PC-3 (cell line): ENCODE measurements around the gene PHEX. TPM values are rescaled to one million over a fixed set of nuclear protein-coding genes. Genes with fewer than 3 reads are reported as not detected.
A peak's percentile ranks its signal among the peaks of the same experiment; 100 is the strongest.

Experiments
- ATAC-seq: fragments of 200-7000 bp; cut with Tn5 transposase; 2 replicates; pipeline ENCODE4 v1.9.1; 2020; ENCODE audit warnings: mild to moderate bottlenecking, moderate library complexity
- BruUV-seq: library from RNA; stranded (reverse); fragments of 400-500 nt; replicated peaks from 2 replicates; lab custom pipeline; 2021; lab: Mats Ljungman, UMichigan
- CTCF ChIA-PET: fragments of 300-600 bp; sonication (Branson Sonifier 250); formaldehyde crosslinking; loops from one replicate; lab custom pipeline; 2022; ENCODE audit warnings: antibody characterized with exemption; lab: Charles Lee
- POLR2A ChIA-PET: fragments of 300-600 bp; sonication (Branson Sonifier 250); formaldehyde crosslinking; loops from one replicate; lab custom pipeline; 2022; ENCODE audit warnings: antibody characterized with exemption; ENCODE audit not compliant: unreplicated experiment; lab: Charles Lee
- DNase-seq: peaks from one replicate; pipeline ENCODE4 v3.0.0-alpha.2; 2015
- H2AFZ ChIP-seq: fragments of 300-600 bp; sonication (generic); 2 replicates; pipeline ENCODE4 v1.6.0; 2016; ENCODE audit warnings: antibody characterized with exemption, low read length
- H3F3A ChIP-seq: fragments of 300-600 bp; sonication (generic); one replicate; pipeline ENCODE4 v1.6.0; 2017; ENCODE audit warnings: antibody characterized with exemption, low read length, control low read depth, mild to moderate bottlenecking; ENCODE audit not compliant: unreplicated experiment
- H3K27ac ChIP-seq: fragments of 300-600 bp; sonication (generic); 2 replicates; pipeline ENCODE4 v1.5.1; 2016; ENCODE audit warnings: mild to moderate bottlenecking, low read length
- H3K27me3 ChIP-seq: fragments of 300-600 bp; sonication (generic); 2 replicates; pipeline ENCODE4 v1.6.1; 2016; ENCODE audit warnings: low read length, mixed read lengths
- H3K36me3 ChIP-seq: fragments of 300-600 bp; sonication (generic); 2 replicates; pipeline ENCODE4 v1.6.1; 2016; ENCODE audit warnings: low read depth, mixed run types, low read length, mixed read lengths
- H3K4me1 ChIP-seq: fragments of 300-600 bp; sonication (generic); 2 replicates; pipeline ENCODE4 v1.5.1; 2016; ENCODE audit warnings: low read length; ENCODE audit not compliant: insufficient read depth
- H3K4me2 ChIP-seq: fragments of 300-600 bp; sonication (generic); 2 replicates; pipeline ENCODE4 v1.6.0; 2016; ENCODE audit warnings: low read length
- H3K4me3 ChIP-seq: fragments of 300-600 bp; sonication (generic); 2 replicates; pipeline ENCODE4 v1.5.1; 2016; ENCODE audit warnings: mild to moderate bottlenecking, low read length, mixed read lengths
- H3K79me2 ChIP-seq: fragments of 300-600 bp; sonication (generic); 2 replicates; pipeline ENCODE4 v1.6.1; 2017; ENCODE audit warnings: low read length, mixed read lengths
- H3K9ac ChIP-seq: fragments of 300-600 bp; sonication (generic); 2 replicates; pipeline ENCODE4 v1.6.0; 2016; ENCODE audit warnings: mild to moderate bottlenecking, low read length
- H3K9me2 ChIP-seq: fragments of 300-600 bp; sonication (generic); replicated peaks from 2 replicates; pipeline ENCODE4 v1.6.1; 2016; ENCODE audit warnings: mixed run types, low read length, mixed read lengths
- H3K9me3 ChIP-seq: fragments of 300-600 bp; sonication (generic); 2 replicates; pipeline ENCODE4 v1.6.1; 2016; ENCODE audit warnings: low read length, mixed read lengths
- H4K20me1 ChIP-seq: fragments of 300-600 bp; sonication (generic); 2 replicates; pipeline ENCODE4 v1.6.1; 2016; ENCODE audit warnings: low read length, mixed read lengths
- EZH2 ChIP-seq: fragments of 300-600 bp; sonication (generic); IDR thresholded peaks from one replicate; pipeline ENCODE4 v1.6.1; 2017; ENCODE audit warnings: antibody characterized with exemption, mild to moderate bottlenecking, low read length; ENCODE audit not compliant: unreplicated experiment
- EZH2phosphoT487 ChIP-seq: fragments of 300-600 bp; sonication (generic); IDR thresholded peaks from 2 replicates; pipeline ENCODE4 v1.6.1; 2018; ENCODE audit warnings: mild to moderate bottlenecking, antibody characterized with exemption, low read length, borderline replicate concordance
- intact Hi-C: fragments of 100-400 bp; cut with micrococcal nuclease; formaldehyde crosslinking; loops from 2 replicates; pipeline ENCODE4 v1.9.0; 2023
- total RNA-seq: library from RNA; depleted of rRNA; stranded (reverse); fragments of >200 nt; gene quantifications from 2 replicates; pipeline ENCODE4 v1.2.3, GENCODE V29; 2014
- TF ChIP-seq, protein P1 (sequence below): fragments of 300-600 bp; sonication (generic); conservative IDR thresholded peaks from 2 replicates; pipeline ENCODE4 v1.5.1; 2017; ENCODE audit warnings: antibody characterized with exemption, low read depth, mild to moderate bottlenecking, low read length

PHEX gene
- total RNA-seq, 1 experiment from 2014 or later: 0.62 TPM

DNA sequence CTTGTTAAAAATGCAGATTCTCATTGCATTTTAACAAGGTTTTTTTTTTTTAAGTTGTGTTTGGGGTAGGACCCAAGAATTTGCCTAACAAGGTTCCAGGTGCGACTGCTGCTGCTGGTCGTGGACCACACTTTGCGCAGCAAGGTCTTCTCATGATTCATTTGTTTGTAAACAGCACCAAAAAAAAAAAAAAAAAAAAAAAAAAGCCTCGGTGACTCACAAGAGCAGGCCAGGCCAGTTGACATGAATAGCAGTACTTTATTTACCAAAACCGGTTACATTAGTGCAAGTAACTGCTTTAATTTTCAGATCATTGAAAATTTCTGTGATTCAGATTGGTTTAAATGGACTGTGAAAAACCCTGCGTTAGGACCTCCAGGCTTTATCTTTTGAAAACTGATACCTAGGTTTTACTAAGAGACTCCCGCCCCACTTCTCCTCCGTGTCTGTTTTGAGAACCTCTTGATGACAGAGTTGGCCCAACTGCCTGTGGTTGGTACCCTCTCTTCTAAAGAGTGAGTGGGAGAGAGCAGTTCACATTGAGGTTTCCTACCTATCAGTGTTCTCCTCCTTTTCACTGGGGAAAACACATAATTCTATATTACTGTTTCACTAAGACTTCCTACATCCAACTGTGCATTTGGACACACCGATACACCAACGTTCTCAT lies 86.2 kb downstream of the PHEX start:
- H3K4me2 ChIP-seq: peak overlapping the region; percentile 55
- H3F3A ChIP-seq: no peaks in the 10 kb centered on the region
- CTCF ChIA-PET: no interaction called here
- TF ChIP-seq EZH2phosphoT487: no peak
- no peak for TF ChIP-seq EZH2
- TF ChIP-seq, protein P1, sequence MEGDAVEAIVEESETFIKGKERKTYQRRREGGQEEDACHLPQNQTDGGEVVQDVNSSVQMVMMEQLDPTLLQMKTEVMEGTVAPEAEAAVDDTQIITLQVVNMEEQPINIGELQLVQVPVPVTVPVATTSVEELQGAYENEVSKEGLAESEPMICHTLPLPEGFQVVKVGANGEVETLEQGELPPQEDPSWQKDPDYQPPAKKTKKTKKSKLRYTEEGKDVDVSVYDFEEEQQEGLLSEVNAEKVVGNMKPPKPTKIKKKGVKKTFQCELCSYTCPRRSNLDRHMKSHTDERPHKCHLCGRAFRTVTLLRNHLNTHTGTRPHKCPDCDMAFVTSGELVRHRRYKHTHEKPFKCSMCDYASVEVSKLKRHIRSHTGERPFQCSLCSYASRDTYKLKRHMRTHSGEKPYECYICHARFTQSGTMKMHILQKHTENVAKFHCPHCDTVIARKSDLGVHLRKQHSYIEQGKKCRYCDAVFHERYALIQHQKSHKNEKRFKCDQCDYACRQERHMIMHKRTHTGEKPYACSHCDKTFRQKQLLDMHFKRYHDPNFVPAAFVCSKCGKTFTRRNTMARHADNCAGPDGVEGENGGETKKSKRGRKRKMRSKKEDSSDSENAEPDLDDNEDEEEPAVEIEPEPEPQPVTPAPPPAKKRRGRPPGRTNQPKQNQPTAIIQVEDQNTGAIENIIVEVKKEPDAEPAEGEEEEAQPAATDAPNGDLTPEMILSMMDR: no peak
- no peaks in the 10 kb centered on the region for H3K27me3 ChIP-seq
- H3K36me3 ChIP-seq: no peaks in the 10 kb centered on the region
- intact Hi-C loops: no loop called here
- peaks cover 21% of the 10 kb centered on the region for H3K4me1 ChIP-seq
- no peak overlapping the region for H3K4me3 ChIP-seq
- H2AFZ ChIP-seq: no peak overlapping the region
- POLR2A ChIA-PET: no interaction called here
- H3K27ac ChIP-seq: peak overlapping the region; percentile 4; the same call in 1 of the 2 replicates
- H3K9me2 ChIP-seq: no peaks in the 10 kb centered on the region
- ATAC-seq (peak; percentile 46), DNase-seq (peak; percentile 69)
- H3K79me2 ChIP-seq: no peaks in the 10 kb centered on the region
- H4K20me1 ChIP-seq: no peaks in the 10 kb centered on the region
- no TSS peak for BruUV-seq
- H3K9me3 ChIP-seq: no peaks in the 10 kb centered on the region
- H3K9ac ChIP-seq: no peak overlapping the region

DNA sequence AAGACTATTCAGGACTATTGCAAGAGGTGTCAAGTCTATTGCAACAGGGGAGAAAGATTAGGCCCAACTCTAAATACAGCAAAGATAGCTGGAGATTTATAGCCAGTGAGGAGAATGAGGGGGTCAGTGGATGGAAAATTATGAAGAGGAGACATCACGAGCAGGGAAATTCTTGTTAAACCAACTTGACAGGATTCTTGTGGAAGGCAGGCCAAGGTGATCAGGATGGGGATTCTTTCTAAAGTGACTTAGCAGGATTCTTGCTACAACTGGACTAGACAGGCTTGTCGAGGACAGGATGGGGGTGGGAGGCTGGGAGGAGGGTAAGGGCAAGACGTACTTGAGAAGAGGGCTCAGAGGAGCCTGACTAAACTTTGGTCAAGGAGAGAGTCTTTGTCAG lies 89.0 kb downstream of the PHEX start:
- Histone ChIP-seq H3K79me2 (no peaks in the 10 kb centered on the region), H3K4me2 (no peak overlapping the region), H2AFZ (no peak overlapping the region), H3K27me3 (no peaks in the 10 kb centered on the region), H3K4me1 (peaks cover 36% of the 10 kb centered on the region), H3K36me3 (no peaks in the 10 kb centered on the region), H3K9ac (no peak overlapping the region), H4K20me1 (no peaks in the 10 kb centered on the region), H3F3A (no peaks in the 10 kb centered on the region), H3K27ac (no peak overlapping the region), H3K9me2 (no peaks in the 10 kb centered on the region), H3K9me3 (no peaks in the 10 kb centered on the region), H3K4me3 (no peak overlapping the region)
- ChIA-PET POLR2A (no interaction called here), CTCF (no interaction called here)
- DNase-seq (no peak), ATAC-seq (no peak)
- no peak for TF ChIP-seq EZH2phosphoT487
- no peak for TF ChIP-seq EZH2
- TF ChIP-seq, protein P1: no peak
- BruUV-seq: no TSS peak
- intact Hi-C loops: no loop called here

DNA sequence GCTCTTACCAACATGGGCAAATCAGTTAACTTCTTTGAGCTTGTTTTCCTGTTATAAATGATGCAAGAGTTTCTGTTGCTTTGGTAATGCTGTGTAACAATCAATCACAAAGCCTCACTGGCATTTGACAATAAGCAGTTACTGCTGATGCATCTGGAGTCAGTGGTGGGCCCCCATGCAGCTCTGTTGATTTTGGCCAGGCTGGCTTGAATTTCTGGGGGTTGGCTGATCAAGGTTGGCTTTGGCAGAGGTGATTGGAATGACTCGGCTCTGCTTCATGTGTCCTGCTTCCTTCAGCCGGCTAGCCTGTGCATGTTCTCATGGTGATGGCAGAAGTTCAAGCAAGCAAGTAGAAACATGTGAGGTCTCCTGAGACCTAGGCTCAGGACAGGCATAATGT lies 90.4 kb downstream of the PHEX start:
- TF ChIP-seq, protein P1: no peak
- TF ChIP-seq EZH2phosphoT487 (no peak), EZH2 (no peak)
- peak; percentile 59 for DNase-seq
- ChIA-PET CTCF (interaction anchor here (0.6 kb wide), 1 partner anchor 13 kb away, joined by 4 read pairs; no protein-coding TSS in a partner anchor), POLR2A (no interaction called here)
- intact Hi-C loops: no loop called here
- ATAC-seq: peak; percentile 56
- no peak overlapping the region for H2AFZ ChIP-seq
- H3K9me3 ChIP-seq: no peaks in the 10 kb centered on the region
- H3K27ac ChIP-seq: peak overlapping the region; percentile 26
- no peaks in the 10 kb centered on the region for H4K20me1 ChIP-seq
- BruUV-seq: no TSS peak
- no peaks in the 10 kb centered on the region for H3K79me2 ChIP-seq
- no peaks in the 10 kb centered on the region for H3F3A ChIP-seq
- no peak overlapping the region for H3K4me2 ChIP-seq
- no peak overlapping the region for H3K4me3 ChIP-seq
- no peak overlapping the region for H3K9ac ChIP-seq
- no peaks in the 10 kb centered on the region for H3K9me2 ChIP-seq
- peaks cover 39% of the 10 kb centered on the region for H3K4me1 ChIP-seq
- H3K36me3 ChIP-seq: no peaks in the 10 kb centered on the region
- no peaks in the 10 kb centered on the region for H3K27me3 ChIP-seq
